Spinal cord (tissue), 10 donors: ENCODE data around the gene TULP3. TPM values are rescaled to one million over a fixed set of nuclear protein-coding genes. Genes with fewer than 3 reads are reported as not detected.

Experiments
- DNase-seq, 6 donors: peaks; one replicate each; pipeline versions ENCODE4 v3.0.0 to v3.0.0-alpha.2; 2013 to 2015; ENCODE audit warnings: low spot score in 6 of 6, low read depth in 4 of 6
- H3K27ac ChIP-seq: one replicate; pipeline ENCODE4 v1.5.1; 2013; ENCODE audit warnings: low read depth, low read length, control low read depth
- H3K27me3 ChIP-seq: one replicate; pipeline ENCODE4 v1.6.1; 2013; ENCODE audit warnings: low read length; ENCODE audit not compliant: control insufficient read depth, insufficient read depth
- H3K36me3 ChIP-seq: one replicate; pipeline ENCODE4 v1.6.1; 2013; ENCODE audit warnings: low read length; ENCODE audit not compliant: control insufficient read depth, insufficient read depth
- H3K4me1 ChIP-seq: one replicate; pipeline ENCODE4 v1.6.1; 2013; ENCODE audit warnings: low read length; ENCODE audit not compliant: control insufficient read depth, insufficient read depth
- H3K4me3 ChIP-seq: one replicate; pipeline ENCODE4 v1.5.1; 2013; ENCODE audit warnings: low read depth, low read length, control low read depth
- H3K9me3 ChIP-seq: one replicate; pipeline ENCODE4 v1.6.1; 2013; ENCODE audit warnings: low read length; ENCODE audit not compliant: control insufficient read depth, insufficient read depth
- WGBS: methylation state at CpG from one replicate; pipeline ENCODE4 v1.1.5; 2013; ENCODE audit warnings: missing lambda C conversion rate; ENCODE audit not compliant: insufficient coverage; 5-methylcytosine and 5-hydroxymethylcytosine counted together
- polyA plus RNA-seq, 2 donors: library from polyadenylated mRNA; unstranded; fragments of 120-200 nt; gene quantifications; one replicate each; pipeline ENCODE4 v1.2.1, GENCODE V29; 2013; ENCODE audit not compliant: insufficient read length in 2 of 2
- total RNA-seq, 2 donors: library from RNA; depleted of rRNA in 1 of 2; stranded (reverse); fragments of 120-200 nt in 1 of 2; fragments of >200 nt in 1 of 2; gene quantifications; one replicate each; pipeline versions ENCODE4 v1.2.3 to v1.2.4, GENCODE V29; 2013 to 2014
- donor health status: healthy.

TULP3 gene
- total and polyA plus RNA-seq, 4 donors = 13.0 to 29.6 (median 24.2) TPM

DNA sequence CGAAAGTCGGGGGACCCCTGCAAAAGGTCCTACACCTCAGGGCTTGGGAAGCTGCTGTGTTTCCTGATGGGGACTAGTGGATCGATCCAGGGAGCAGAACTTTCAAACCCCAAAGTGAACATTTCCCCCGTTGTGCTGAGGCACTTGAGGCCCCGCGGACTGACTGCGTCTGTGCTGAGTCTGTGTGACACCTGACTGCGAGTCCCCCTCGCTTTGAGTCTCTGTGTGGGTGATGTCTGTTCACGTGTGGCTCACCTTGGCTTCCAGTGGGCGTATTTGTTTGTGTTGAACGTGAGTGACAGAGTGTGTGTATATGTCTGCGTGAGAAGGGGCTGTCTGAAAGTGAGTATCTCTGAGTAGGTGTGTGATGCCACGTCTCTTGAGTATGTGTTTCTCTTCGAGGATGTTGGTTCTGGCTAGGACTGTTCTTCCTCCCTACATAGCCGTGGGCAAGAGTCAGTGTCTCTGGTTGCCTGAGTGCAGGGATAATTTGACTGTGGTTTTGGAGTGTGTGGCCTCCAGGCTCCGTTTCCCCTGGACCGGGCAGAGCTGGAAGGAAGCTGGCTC lies 69.8 kb downstream of the TULP3 start:
- no peak for DNase-seq
- no peaks in the 10 kb centered on the region for H3K9me3 ChIP-seq
- no peaks in the 10 kb centered on the region for H3K36me3 ChIP-seq
- WGBS = 11% methylated on average over 15 of the region's 18 CpGs
- H3K4me3 ChIP-seq = peak overlapping the region; percentile 41
- H3K4me1 ChIP-seq = peaks cover 29% of the 10 kb centered on the region
- H3K27me3 ChIP-seq = peaks cover 57% of the 10 kb centered on the region
- no peak overlapping the region for H3K27ac ChIP-seq

DNA sequence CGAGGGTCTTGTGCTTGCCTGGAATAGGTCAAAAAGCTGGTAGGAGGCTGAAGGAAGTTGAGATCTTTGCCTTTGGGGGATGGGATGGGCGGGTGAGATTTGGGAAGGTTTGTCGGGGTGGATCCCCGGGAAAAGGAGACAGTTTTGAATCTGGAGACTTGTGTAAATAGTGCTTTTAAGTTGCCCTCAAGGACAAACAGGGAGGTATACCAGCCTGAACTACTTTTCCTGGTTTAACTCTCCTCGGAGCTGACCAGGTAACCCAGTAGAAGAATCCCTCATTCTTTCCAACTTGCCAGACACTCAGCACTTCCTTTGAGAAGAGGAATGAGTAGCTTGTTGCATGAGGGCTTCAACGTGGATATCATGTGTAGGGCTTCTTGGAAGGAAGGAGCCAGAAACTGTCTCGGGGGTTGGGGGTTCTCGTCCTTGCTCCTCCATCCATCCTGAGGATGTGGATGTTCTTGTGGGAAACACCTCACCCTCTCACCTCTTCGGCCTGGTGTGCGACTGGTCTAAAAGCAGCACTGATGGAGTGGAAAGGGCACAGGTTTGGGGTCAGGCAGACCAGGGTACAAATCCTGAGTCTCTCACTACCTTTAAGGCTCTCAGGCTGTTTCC lies 70.4 kb downstream of the TULP3 start:
- no peak overlapping the region for H3K4me3 ChIP-seq
- H3K27me3 ChIP-seq = peaks cover 57% of the 10 kb centered on the region
- H3K27ac ChIP-seq = no peak overlapping the region
- peaks cover 29% of the 10 kb centered on the region for H3K4me1 ChIP-seq
- no peak for DNase-seq
- H3K9me3 ChIP-seq = no peaks in the 10 kb centered on the region
- WGBS = 52% methylated on average over 5 of the region's 10 CpGs
- no peaks in the 10 kb centered on the region for H3K36me3 ChIP-seq

DNA sequence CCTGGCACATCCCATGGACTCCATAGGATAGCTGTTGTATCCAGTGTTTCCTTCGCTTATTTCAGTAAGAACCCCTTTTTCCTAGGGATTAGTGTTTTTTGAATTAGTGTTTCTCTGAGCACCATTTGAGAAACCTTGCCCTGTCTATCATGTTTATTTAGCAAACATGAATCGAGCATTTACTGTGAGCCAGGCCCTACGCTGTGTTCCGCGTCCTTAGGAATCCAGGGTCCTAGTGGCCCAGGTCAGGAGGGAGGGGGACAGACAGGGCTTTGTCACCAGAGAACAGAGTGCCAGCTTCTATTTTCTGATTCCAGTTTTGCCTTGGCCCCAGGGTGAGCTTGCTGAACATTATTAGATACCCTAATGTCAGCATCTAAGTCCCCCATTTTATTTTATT lies 71.0 kb downstream of the TULP3 start:
- 73% methylated on average over 2 of the region's 5 CpGs for WGBS
- peaks cover 57% of the 10 kb centered on the region for H3K27me3 ChIP-seq
- DNase-seq = no peak
- H3K9me3 ChIP-seq = no peaks in the 10 kb centered on the region
- no peak overlapping the region for H3K4me3 ChIP-seq
- peaks cover 29% of the 10 kb centered on the region for H3K4me1 ChIP-seq
- H3K27ac ChIP-seq = no peak overlapping the region
- no peaks in the 10 kb centered on the region for H3K36me3 ChIP-seq

DNA sequence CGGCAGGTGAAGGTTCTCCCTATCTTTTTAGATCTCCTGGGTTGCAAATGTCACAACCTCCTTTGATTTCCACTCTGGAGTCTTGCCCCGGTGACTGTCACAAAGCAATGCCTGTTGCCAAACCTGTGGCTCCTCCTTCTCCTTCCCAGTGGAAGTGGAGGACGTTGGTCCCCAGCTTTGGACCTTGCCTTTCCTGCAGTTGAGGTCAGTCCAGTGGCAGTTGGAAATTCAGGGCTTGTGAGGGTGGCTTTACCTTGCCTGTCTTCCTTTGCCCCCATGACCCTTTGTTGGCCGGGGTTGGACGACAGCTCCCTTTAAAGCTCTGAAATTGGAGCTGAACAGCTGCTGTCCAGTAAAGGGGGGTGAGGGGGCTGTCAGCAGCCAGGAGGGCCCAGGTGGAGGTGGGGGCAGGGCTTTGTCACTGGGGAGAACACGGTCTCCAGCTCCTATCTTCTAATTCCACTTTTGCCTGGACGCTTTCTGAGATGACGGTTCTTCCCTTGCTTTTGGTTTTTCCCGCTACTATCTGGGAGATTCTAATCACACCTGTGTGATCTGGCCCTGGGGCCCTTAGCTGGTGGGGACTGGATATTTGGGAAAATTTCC lies 72.6 kb downstream of the TULP3 start:
- DNase-seq = no peak
- WGBS = 50% methylated on average over 2 of the region's 9 CpGs
- H3K4me3 ChIP-seq = no peak overlapping the region

DNA sequence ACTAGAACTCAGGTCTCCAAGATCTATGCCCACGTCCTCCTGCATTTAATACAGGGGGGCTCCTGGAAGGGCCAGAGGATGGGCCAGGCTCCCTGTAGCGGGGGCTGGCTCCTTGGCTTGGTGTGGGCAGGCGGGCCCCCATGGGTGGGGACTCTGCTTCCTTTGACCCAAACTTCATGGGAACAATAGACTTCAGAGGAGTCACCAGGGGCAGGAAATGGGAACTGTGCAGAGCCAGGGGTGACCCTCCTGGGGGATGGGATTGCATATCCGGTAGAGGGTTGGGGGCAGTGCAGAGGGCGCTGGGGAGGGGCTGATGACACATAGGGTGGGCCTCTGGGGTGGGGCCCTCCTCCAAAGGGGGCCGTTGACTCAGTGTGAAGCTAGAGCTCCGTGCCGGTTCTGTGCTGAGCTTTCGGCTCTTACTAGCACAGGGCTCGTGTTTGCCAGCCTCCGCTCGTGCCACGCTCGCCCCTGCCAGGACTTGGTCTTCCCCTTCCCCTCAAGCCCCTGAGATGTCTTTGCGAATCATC lies 73.1 kb downstream of the TULP3 start:
- Histone ChIP-seq H3K9me3 (no peaks in the 10 kb centered on the region), H3K4me1 (peaks cover 23% of the 10 kb centered on the region), H3K27ac (no peak overlapping the region), H3K36me3 (no peaks in the 10 kb centered on the region), H3K4me3 (no peak overlapping the region), H3K27me3 (peaks cover 36% of the 10 kb centered on the region)
- 23% methylated on average over 11 of the region's 15 CpGs for WGBS
- no peak for DNase-seq

More for the DNA sequence above, 72.6 kb downstream of the TULP3 start:
- peaks cover 41% of the 10 kb centered on the region for H3K27me3 ChIP-seq
- H3K36me3 ChIP-seq = no peaks in the 10 kb centered on the region
- no peak overlapping the region for H3K27ac ChIP-seq
- H3K9me3 ChIP-seq = no peaks in the 10 kb centered on the region
- peaks cover 28% of the 10 kb centered on the region for H3K4me1 ChIP-seq

DNA sequence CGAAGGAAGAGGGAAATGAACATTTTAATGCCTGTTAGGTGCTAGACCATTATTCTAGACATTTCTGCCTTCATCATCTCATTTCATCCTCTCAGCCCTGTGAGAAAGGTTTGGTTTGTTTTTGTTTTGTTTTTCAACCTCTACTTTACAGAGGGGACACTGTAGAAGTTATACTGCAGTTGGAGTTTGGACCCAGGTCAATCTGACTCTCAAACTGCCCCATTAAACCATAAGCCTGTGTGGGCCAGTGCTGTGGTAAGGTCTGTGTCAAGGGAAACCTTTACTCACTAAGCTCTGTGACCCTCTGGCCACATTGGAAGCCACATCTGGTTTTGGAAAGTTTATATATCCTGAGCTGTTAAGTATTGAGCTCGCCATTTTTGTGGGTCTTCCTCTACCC lies 77.0 kb downstream of the TULP3 start:
- Histone ChIP-seq H3K27me3 (peaks cover 12% of the 10 kb centered on the region), H3K4me3 (no peak overlapping the region), H3K4me1 (peaks cover 8% of the 10 kb centered on the region), H3K36me3 (no peaks in the 10 kb centered on the region), H3K27ac (no peak overlapping the region), H3K9me3 (no peaks in the 10 kb centered on the region)
- no peak for DNase-seq
- no CpG with 5 or more reads among the region's 2 CpGs for WGBS

DNA sequence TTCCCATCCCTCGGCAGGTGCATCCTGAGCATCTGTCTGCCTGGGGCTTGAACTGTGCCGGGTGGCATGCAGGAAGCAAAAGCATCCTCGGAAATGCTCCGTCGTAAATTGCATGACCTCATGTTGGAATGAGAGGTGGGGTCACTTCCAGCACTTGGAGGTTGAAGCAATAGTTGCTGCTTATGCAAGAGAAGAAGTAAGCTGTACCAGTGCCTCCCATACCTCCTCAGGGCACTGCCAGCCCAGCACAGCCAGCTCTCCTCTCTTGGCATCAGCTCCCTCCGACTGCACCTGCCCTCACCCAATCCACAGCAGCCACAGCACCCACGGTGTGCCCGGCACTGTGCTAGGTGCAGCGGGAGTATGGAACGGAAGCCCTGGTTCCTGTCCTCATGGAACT lies 80.1 kb downstream of the TULP3 start:
- Histone ChIP-seq H3K27me3 (no peaks in the 10 kb centered on the region), H3K27ac (no peak overlapping the region), H3K4me3 (no peak overlapping the region), H3K9me3 (no peaks in the 10 kb centered on the region), H3K36me3 (no peaks in the 10 kb centered on the region), H3K4me1 (no peaks in the 10 kb centered on the region)
- WGBS = 93% methylated on average over 6 of the region's 10 CpGs
- no peak for DNase-seq

DNA sequence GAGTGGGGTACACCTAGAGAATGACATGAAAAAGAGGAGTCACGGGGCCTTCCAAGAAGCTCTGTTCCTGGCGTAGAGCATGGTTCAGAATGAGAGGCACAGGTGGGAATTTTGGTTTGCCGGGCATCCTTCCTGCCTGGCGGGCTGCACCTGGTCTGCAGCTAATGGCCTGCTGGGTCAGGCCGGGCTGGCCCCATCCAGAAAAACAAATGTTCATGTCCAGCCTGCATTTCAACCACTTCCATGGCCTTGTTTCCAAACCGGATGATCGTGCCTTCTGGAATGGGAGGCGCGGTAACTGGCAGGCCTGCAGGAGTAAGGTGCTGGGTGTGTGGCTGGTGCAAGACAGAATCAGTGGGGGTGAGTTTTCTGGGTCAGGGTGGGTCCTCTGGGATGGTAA lies 82.9 kb downstream of the TULP3 start:
- Histone ChIP-seq H3K36me3 (no peaks in the 10 kb centered on the region), H3K9me3 (no peaks in the 10 kb centered on the region), H3K27me3 (no peaks in the 10 kb centered on the region), H3K4me1 (no peaks in the 10 kb centered on the region), H3K27ac (no peak overlapping the region), H3K4me3 (no peak overlapping the region)
- WGBS = 94% methylated on average over 9 of the region's 9 CpGs
- no peak for DNase-seq

DNA sequence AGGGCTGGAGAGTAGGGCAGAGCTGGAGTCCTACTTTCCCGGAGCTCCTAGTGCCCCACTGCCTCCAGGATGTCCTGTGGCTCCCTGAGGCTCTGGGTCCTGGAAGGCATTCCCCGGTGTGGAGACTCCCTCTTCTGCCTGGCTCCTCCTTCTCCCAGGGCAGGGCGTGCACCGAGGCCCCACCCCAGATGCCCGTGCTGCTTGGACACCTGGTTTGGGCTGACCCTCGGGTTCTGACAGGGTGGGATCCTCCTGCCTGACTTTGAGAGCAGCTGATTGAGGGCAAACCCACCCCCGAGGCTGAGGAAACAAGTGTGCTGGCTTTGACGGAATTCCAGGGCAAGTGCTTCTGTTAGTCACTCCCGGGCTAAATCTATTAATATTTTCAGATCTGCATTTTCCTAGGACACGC lies 83.9 kb downstream of the TULP3 start:
- Histone ChIP-seq H3K27ac (no peak overlapping the region), H3K36me3 (no peaks in the 10 kb centered on the region), H3K9me3 (no peaks in the 10 kb centered on the region), H3K27me3 (no peaks in the 10 kb centered on the region), H3K4me3 (no peak overlapping the region), H3K4me1 (no peaks in the 10 kb centered on the region)
- no peak for DNase-seq
- 51% methylated on average over 6 of the region's 10 CpGs for WGBS

DNA sequence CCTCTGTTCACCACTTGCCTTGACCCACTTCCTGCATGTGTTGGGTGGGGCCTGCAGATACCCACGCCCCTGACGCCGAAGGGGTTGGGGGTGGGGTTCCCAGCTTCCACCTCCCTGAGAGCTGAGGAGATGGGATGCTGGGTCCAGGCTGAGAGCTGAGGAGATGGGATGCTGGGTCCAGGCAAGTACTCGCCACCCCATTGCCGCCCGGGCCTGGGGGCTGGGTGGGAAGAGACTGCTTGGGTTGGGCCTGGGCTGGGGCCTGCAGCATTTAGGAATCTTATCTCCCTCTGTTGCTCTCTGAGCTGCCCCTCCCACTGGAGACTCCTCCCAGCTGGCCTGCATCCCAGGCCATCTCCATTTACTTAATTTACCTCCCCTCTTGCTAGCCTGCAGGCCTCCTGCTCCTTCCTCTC lies 85.9 kb downstream of the TULP3 start:
- Histone ChIP-seq H3K4me3 (no peak overlapping the region), H3K4me1 (no peaks in the 10 kb centered on the region), H3K9me3 (no peaks in the 10 kb centered on the region), H3K27ac (no peak overlapping the region), H3K27me3 (no peaks in the 10 kb centered on the region), H3K36me3 (no peaks in the 10 kb centered on the region)
- 80% methylated on average over 1 of the region's 6 CpGs for WGBS
- DNase-seq = no peak
